ENCODE measurements around the gene TEX38.
A peak's percentile ranks its signal among the peaks of the same experiment; 100 is the strongest.
"Not testable (repeated sequence)": the region's sequence is repeated elsewhere in the genome, so short reads cannot be mapped to it uniquely, and the experiment has no call there.

TEX38 gene

GRCh38 chr1:46643368-46643775 lies 28.3 kb upstream of the TEX38 start:
- Histone ChIP-seq H3K36me3 (ENCODE audit: control insufficient read depth in 2 of 2, insufficient read depth in 2 of 2, low read length in 2 of 2) (peaks cover 6 to 10% of the 10 kb centered on the region in 2 donors), H3K4me1 (ENCODE audit: control insufficient read depth, insufficient read depth, low read length) (peaks cover 16% of the 10 kb centered on the region), H3K27ac (ENCODE audit: low read length) (peak overlapping the region; percentile 66), H3K4me3 (ENCODE audit: low read length in 2 of 2) (peak overlapping the region in 1 of 2 donors; percentile 3), H3K27me3 (ENCODE audit: control insufficient read depth in 1 of 2, insufficient read depth in 2 of 2, low read length in 2 of 2) (no peaks in the 10 kb centered on the region), H3K9me3 (ENCODE audit: control insufficient read depth in 2 of 2, low read length in 2 of 2) (no peaks in the 10 kb centered on the region), H3K9ac (ENCODE audit: low read length in 2 of 2) (no peak overlapping the region)

DNA sequence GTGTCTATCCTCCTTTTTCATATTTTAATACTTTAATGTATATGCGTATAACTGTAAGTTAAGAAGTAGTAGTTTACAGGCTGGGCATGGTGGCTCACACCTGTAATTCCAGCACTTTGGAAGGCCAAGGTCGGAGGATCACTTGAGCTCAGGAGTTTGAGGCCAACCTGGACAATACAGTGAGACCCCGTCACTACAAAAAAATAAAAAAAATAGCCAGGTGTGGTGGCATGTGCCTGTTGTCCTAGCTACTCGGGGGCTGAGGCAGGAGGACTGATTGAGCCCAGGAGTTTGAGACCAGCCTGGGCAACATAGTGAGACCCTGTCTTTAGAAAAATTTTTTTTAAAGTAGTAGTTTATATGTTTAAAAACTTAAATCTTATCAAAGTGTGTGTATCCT lies 25.8 kb upstream of the TEX38 start:
- Histone ChIP-seq H3K27ac (ENCODE audit: low read length) (no peak overlapping the region), H3K9ac (ENCODE audit: low read length in 2 of 2) (no peak overlapping the region), H3K4me1 (ENCODE audit: control insufficient read depth, insufficient read depth, low read length) (peaks cover 16% of the 10 kb centered on the region), H3K9me3 (ENCODE audit: control insufficient read depth in 2 of 2, low read length in 2 of 2) (peaks cover 0 to 6% of the 10 kb centered on the region in 2 donors), H3K4me3 (ENCODE audit: low read length in 2 of 2) (no peak overlapping the region), H3K27me3 (ENCODE audit: control insufficient read depth in 1 of 2, insufficient read depth in 2 of 2, low read length in 2 of 2) (no peaks in the 10 kb centered on the region), H3K36me3 (ENCODE audit: control insufficient read depth in 2 of 2, insufficient read depth in 2 of 2, low read length in 2 of 2) (peaks cover 21% of the 10 kb centered on the region in 2 donors)

- peaks cover 16% of the 10 kb centered on the region for H3K4me1 ChIP-seq (ENCODE audit: control insufficient read depth, insufficient read depth, low read length)
- H3K9me3 ChIP-seq (ENCODE audit: control insufficient read depth in 2 of 2, low read length in 2 of 2), result peaks cover 0 to 6% of the 10 kb centered on the region in 2 donors
- H3K27me3 ChIP-seq (ENCODE audit: control insufficient read depth in 1 of 2, insufficient read depth in 2 of 2, low read length in 2 of 2), result no peaks in the 10 kb centered on the region
- H3K9ac ChIP-seq (ENCODE audit: low read length in 2 of 2), result no peak overlapping the region
- no peak overlapping the region for H3K4me3 ChIP-seq (ENCODE audit: low read length in 2 of 2)
- H3K36me3 ChIP-seq (ENCODE audit: control insufficient read depth in 2 of 2, insufficient read depth in 2 of 2, low read length in 2 of 2), result peaks cover 21% of the 10 kb centered on the region in 2 donors
- H3K27ac ChIP-seq (ENCODE audit: low read length), result no peak overlapping the region
Measured at GRCh38 chr1:46646331-46646730, 25.3 kb upstream of the TEX38 start.

- no peak overlapping the region for H3K9ac ChIP-seq (ENCODE audit: low read length in 2 of 2)
Measured at GRCh38 chr1:46646844-46647243, 24.8 kb upstream of the TEX38 start.

GRCh38 chr1:46647611-46648010 lies 24.0 kb upstream of the TEX38 start:
- no peak overlapping the region for H3K4me3 ChIP-seq (ENCODE audit: low read length in 2 of 2)
- H3K27ac ChIP-seq (ENCODE audit: low read length), result no peak overlapping the region
- H3K9ac ChIP-seq (ENCODE audit: low read length in 2 of 2), result no peak overlapping the region
- peaks cover 0 to 6% of the 10 kb centered on the region in 2 donors for H3K9me3 ChIP-seq (ENCODE audit: control insufficient read depth in 2 of 2, low read length in 2 of 2)
- peaks cover 25 to 27% of the 10 kb centered on the region in 2 donors for H3K36me3 ChIP-seq (ENCODE audit: control insufficient read depth in 2 of 2, insufficient read depth in 2 of 2, low read length in 2 of 2)
- peaks cover 13% of the 10 kb centered on the region for H3K4me1 ChIP-seq (ENCODE audit: control insufficient read depth, insufficient read depth, low read length)
- H3K27me3 ChIP-seq (ENCODE audit: control insufficient read depth in 1 of 2, insufficient read depth in 2 of 2, low read length in 2 of 2), result no peaks in the 10 kb centered on the region

More at GRCh38 chr1:46646844-46647243, 24.8 kb upstream of the TEX38 start:
- no peaks in the 10 kb centered on the region for H3K27me3 ChIP-seq (ENCODE audit: control insufficient read depth in 1 of 2, insufficient read depth in 2 of 2, low read length in 2 of 2)
- peaks cover 16% of the 10 kb centered on the region for H3K4me1 ChIP-seq (ENCODE audit: control insufficient read depth, insufficient read depth, low read length)
- H3K4me3 ChIP-seq (ENCODE audit: low read length in 2 of 2), result peak overlapping the region in 1 of 2 donors; percentile 28
- H3K36me3 ChIP-seq (ENCODE audit: control insufficient read depth in 2 of 2, insufficient read depth in 2 of 2, low read length in 2 of 2), result peaks cover 21% of the 10 kb centered on the region in 2 donors
- H3K27ac ChIP-seq (ENCODE audit: low read length), result no peak overlapping the region
- peaks cover 0 to 6% of the 10 kb centered on the region in 2 donors for H3K9me3 ChIP-seq (ENCODE audit: control insufficient read depth in 2 of 2, low read length in 2 of 2)

- Histone ChIP-seq H3K36me3 (ENCODE audit: control insufficient read depth in 2 of 2, insufficient read depth in 2 of 2, low read length in 2 of 2) (peaks cover 25 to 28% of the 10 kb centered on the region in 2 donors), H3K4me3 (ENCODE audit: low read length in 2 of 2) (no peak overlapping the region), H3K27ac (ENCODE audit: low read length) (no peak overlapping the region), H3K9ac (ENCODE audit: low read length in 2 of 2) (no peak overlapping the region), H3K4me1 (ENCODE audit: control insufficient read depth, insufficient read depth, low read length) (peaks cover 7% of the 10 kb centered on the region), H3K27me3 (ENCODE audit: control insufficient read depth in 1 of 2, insufficient read depth in 2 of 2, low read length in 2 of 2) (no peaks in the 10 kb centered on the region), H3K9me3 (ENCODE audit: control insufficient read depth in 2 of 2, low read length in 2 of 2) (peaks cover 0 to 6% of the 10 kb centered on the region in 2 donors)
Measured at GRCh38 chr1:46649764-46650163, 21.9 kb upstream of the TEX38 start.

DNA sequence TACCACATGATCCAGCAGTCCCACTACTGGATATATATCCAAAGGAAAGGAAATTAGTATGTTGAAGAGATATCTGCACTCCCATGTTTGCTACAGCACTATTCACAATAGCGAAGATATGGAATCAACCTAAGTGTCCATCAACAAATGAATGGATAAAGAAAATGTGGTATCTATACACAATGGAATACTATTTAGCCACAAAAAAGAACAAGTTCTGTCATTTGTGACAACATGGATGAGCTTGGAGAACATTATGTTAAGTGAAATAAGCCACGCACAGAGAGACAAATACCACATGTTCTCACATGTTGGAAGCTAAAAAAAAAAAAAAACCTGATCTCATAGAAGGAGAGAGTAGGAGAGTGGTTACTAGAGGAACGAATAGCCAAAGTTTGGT lies 21.2 kb upstream of the TEX38 start:
- H3K27me3 ChIP-seq (ENCODE audit: control insufficient read depth in 1 of 2, insufficient read depth in 2 of 2, low read length in 2 of 2), result no peaks in the 10 kb centered on the region
- no peak overlapping the region for H3K4me3 ChIP-seq (ENCODE audit: low read length in 2 of 2)
- no peaks in the 10 kb centered on the region for H3K4me1 ChIP-seq (ENCODE audit: control insufficient read depth, insufficient read depth, low read length)
- H3K9ac ChIP-seq (ENCODE audit: low read length in 2 of 2), result no peak overlapping the region
- H3K9me3 ChIP-seq (ENCODE audit: control insufficient read depth in 2 of 2, low read length in 2 of 2), result peaks cover 0 to 6% of the 10 kb centered on the region in 2 donors
- H3K27ac ChIP-seq (ENCODE audit: low read length), result no peak overlapping the region
- peaks cover 26 to 31% of the 10 kb centered on the region in 2 donors for H3K36me3 ChIP-seq (ENCODE audit: control insufficient read depth in 2 of 2, insufficient read depth in 2 of 2, low read length in 2 of 2)

GRCh38 chr1:46651152-46651551 lies 20.5 kb upstream of the TEX38 start:
- H3K9me3 ChIP-seq (ENCODE audit: control insufficient read depth in 2 of 2, low read length in 2 of 2); H3K27ac ChIP-seq (ENCODE audit: low read length); H3K4me3 ChIP-seq (ENCODE audit: low read length in 2 of 2); H3K4me1 ChIP-seq (ENCODE audit: control insufficient read depth, insufficient read depth, low read length); H3K9ac ChIP-seq (ENCODE audit: low read length in 2 of 2); H3K27me3 ChIP-seq (ENCODE audit: control insufficient read depth in 1 of 2, insufficient read depth in 2 of 2, low read length in 2 of 2): not testable (repeated sequence)
- H3K36me3 ChIP-seq (ENCODE audit: control insufficient read depth in 2 of 2, insufficient read depth in 2 of 2, low read length in 2 of 2), result peaks cover 31% of the 10 kb centered on the region in 2 donors

GRCh38 chr1:46652321-46653100 lies 19.1 kb upstream of the TEX38 start:
- no peak overlapping the region for H3K9ac ChIP-seq (ENCODE audit: low read length in 2 of 2)

GRCh38 chr1:46653405-46653958 lies 18.2 kb upstream of the TEX38 start:
- Histone ChIP-seq H3K36me3 (ENCODE audit: control insufficient read depth in 2 of 2, insufficient read depth in 2 of 2, low read length in 2 of 2) (peaks cover 31 to 37% of the 10 kb centered on the region in 2 donors), H3K27me3 (ENCODE audit: control insufficient read depth in 1 of 2, insufficient read depth in 2 of 2, low read length in 2 of 2) (no peaks in the 10 kb centered on the region), H3K9me3 (ENCODE audit: control insufficient read depth in 2 of 2, low read length in 2 of 2) (peaks cover 0 to 6% of the 10 kb centered on the region in 2 donors), H3K9ac (ENCODE audit: low read length in 2 of 2) (peak overlapping the region; percentile 22 to 52), H3K4me3 (ENCODE audit: low read length in 2 of 2) (peak overlapping the region in 1 of 2 donors; percentile 41), H3K4me1 (ENCODE audit: control insufficient read depth, insufficient read depth, low read length) (peaks cover 2% of the 10 kb centered on the region), H3K27ac (ENCODE audit: low read length) (peak overlapping the region; percentile 37)

More at GRCh38 chr1:46652321-46653100, 19.1 kb upstream of the TEX38 start:
- Histone ChIP-seq H3K4me3 (ENCODE audit: low read length in 2 of 2) (no peak overlapping the region), H3K4me1 (ENCODE audit: control insufficient read depth, insufficient read depth, low read length) (peaks cover 2% of the 10 kb centered on the region), H3K27me3 (ENCODE audit: control insufficient read depth in 1 of 2, insufficient read depth in 2 of 2, low read length in 2 of 2) (no peaks in the 10 kb centered on the region), H3K9me3 (ENCODE audit: control insufficient read depth in 2 of 2, low read length in 2 of 2) (peaks cover 0 to 6% of the 10 kb centered on the region in 2 donors), H3K27ac (ENCODE audit: low read length) (peak overlapping the region; percentile 37), H3K36me3 (ENCODE audit: control insufficient read depth in 2 of 2, insufficient read depth in 2 of 2, low read length in 2 of 2) (peaks cover 24 to 28% of the 10 kb centered on the region in 2 donors)

DNA sequence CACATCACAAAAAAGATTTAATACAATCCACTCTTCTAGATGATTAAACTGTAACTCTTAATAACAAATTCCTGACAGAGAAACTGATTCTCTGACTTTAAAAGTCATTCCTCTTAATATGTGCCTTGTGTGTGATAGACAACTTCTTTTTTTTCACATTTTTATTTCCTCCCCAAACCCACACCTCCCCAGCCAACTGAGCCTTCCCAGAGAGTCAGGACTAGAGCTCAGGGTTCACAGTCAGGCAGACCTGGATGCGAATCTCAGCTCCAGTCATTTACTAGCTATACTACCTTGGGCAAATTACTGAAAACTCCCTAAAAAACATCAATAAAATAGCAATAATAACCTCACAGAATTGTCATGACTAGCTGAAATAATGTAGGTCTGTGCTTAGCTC lies 17.6 kb upstream of the TEX38 start:
- Histone ChIP-seq H3K27ac (ENCODE audit: low read length) (peak overlapping the region; percentile 37), H3K9ac (ENCODE audit: low read length in 2 of 2) (peak overlapping the region; percentile 22 to 52), H3K4me3 (ENCODE audit: low read length in 2 of 2) (peak overlapping the region in 1 of 2 donors; percentile 41), H3K36me3 (ENCODE audit: control insufficient read depth in 2 of 2, insufficient read depth in 2 of 2, low read length in 2 of 2) (peaks cover 31 to 38% of the 10 kb centered on the region in 2 donors), H3K27me3 (ENCODE audit: control insufficient read depth in 1 of 2, insufficient read depth in 2 of 2, low read length in 2 of 2) (no peaks in the 10 kb centered on the region), H3K9me3 (ENCODE audit: control insufficient read depth in 2 of 2, low read length in 2 of 2) (peaks cover 0 to 6% of the 10 kb centered on the region in 2 donors), H3K4me1 (ENCODE audit: control insufficient read depth, insufficient read depth, low read length) (peaks cover 2% of the 10 kb centered on the region)
